CMK (cell line): ENCODE measurements around the gene COL18A1.

ENCODE experiments used
- DNase-seq: peaks from one replicate; pipeline ENCODE4 v3.0.0-alpha.2; 2010; ENCODE audit warnings: low read depth

Gene COL18A1

GRCh38 chr21:45414396-45415187 lies 9.6 kb downstream of the COL18A1 start:
- DNase-seq, result no peak

GRCh38 chr21:45415188-45415942 lies 10.4 kb downstream of the COL18A1 start:
- DNase-seq, result no peak

- DNase-seq, result no peak
Measured at GRCh38 chr21:45415943-45416611, 11.1 kb downstream of the COL18A1 start.

GRCh38 chr21:45416620-45417019 lies 11.7 kb downstream of the COL18A1 start:
- no peak for DNase-seq

GRCh38 chr21:45417256-45417950 lies 12.4 kb downstream of the COL18A1 start:
- no peak for DNase-seq

GRCh38 chr21:45417951-45418300 lies 13.0 kb downstream of the COL18A1 start:
- DNase-seq, result no peak

GRCh38 chr21:45418301-45419071 lies 13.5 kb downstream of the COL18A1 start:
- DNase-seq, result no peak

GRCh38 chr21:45419162-45419561 lies 14.2 kb downstream of the COL18A1 start:
- no peak for DNase-seq

- DNase-seq, result no peak
Measured at GRCh38 chr21:45420061-45421041, 15.4 kb downstream of the COL18A1 start.

- DNase-seq, result no peak
Measured at GRCh38 chr21:45421071-45421845, 16.3 kb downstream of the COL18A1 start.

GRCh38 chr21:45421846-45422775 lies 17.1 kb downstream of the COL18A1 start:
- no peak for DNase-seq

GRCh38 chr21:45423201-45423955 lies 18.4 kb downstream of the COL18A1 start:
- no peak for DNase-seq

GRCh38 chr21:45423968-45424853 lies 19.2 kb downstream of the COL18A1 start:
- no peak for DNase-seq

- no peak for DNase-seq
Measured at GRCh38 chr21:45424854-45425795, 20.2 kb downstream of the COL18A1 start.
